Hypothalamus (tissue), 51 donors: ENCODE results near the gene GRIP1.

Source experiments
- DNase-seq, 51 donors: peaks; one replicate each; lab custom pipeline; 2025; lab: John Stamatoyannopoulos, UW

Gene GRIP1

DNA sequence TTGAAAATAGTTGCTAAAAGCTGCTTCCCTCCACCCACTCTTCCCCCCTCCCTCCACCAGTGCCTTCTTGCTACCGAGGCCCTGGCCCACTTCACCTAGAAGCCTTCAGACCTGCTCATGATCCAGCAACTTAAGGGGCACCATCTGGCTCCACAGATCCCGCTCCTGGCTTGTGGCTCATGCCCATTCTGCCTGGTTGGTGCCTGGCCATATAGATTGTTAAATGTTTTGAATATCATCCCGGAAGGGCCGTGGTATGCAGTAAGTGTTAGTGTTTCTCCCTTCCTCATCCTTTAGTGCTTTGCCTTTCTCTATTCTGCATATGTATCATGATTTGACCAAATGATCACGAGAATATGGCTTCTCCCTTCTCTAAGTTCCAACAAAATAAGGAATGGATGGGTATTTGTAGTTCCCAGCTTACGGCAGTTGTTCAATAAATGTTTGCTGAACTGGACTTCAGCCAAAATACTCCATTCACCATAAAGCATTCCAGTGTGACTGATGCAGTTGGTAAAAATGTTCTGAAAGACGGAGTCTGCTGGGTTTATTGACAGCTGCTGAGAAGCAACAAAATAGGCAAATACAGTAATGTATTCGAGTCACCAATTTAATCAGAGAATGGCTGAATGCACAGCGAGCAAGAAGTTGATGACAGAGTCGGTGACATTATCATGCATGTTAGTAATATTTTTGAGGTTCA lies 30.7 kb downstream of the GRIP1 start:
- DNase-seq, result no peak

DNA sequence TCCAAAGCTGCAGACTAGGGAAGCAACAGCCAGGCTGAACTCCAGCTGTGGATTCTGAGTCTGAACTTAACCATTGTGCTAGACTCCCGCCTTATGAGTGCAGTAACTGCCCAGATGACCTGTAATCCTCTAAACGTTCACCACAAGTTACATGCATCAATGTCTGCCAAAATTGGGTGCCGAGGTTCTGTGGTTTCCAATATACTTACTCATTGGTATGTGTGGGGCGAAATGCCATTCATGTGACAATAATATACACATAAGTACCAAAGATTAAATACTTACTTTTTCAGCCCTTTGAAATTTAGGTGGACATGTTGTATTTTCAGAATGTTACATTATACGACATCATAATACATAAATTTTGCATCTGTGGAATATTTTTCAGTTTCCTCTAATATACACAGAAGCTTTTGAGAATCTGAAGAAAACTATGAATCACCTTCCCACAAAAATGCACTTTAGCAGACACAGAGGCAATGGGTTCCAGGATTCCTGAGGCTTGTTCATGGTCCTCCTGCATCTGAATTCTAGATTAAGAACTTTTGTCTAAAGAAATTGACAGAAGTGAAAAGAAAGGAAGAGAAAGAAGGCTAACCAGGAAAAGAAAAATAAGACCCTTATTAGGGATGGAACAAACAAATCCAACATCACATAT lies 31.7 kb downstream of the GRIP1 start:
- DNase-seq, result no peak

DNA sequence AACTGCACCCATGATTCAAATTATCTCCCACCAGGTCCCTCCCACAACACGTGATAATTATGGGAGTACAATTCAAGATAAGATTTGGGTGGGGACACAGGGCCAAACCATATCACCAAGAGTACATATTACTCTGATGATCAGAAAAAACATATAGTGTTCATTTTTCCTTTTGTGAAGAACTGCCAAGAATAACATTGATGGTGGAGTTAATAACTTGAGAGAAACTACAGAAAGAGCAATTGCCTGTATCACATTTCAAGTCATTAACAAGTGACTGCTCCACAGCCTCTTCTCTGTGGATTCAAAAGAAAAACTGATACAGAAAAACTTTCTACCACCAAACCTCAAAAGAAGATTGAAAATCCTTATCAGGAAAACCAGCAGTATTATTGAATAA lies 34.7 kb downstream of the GRIP1 start:
- no peak for DNase-seq

DNA sequence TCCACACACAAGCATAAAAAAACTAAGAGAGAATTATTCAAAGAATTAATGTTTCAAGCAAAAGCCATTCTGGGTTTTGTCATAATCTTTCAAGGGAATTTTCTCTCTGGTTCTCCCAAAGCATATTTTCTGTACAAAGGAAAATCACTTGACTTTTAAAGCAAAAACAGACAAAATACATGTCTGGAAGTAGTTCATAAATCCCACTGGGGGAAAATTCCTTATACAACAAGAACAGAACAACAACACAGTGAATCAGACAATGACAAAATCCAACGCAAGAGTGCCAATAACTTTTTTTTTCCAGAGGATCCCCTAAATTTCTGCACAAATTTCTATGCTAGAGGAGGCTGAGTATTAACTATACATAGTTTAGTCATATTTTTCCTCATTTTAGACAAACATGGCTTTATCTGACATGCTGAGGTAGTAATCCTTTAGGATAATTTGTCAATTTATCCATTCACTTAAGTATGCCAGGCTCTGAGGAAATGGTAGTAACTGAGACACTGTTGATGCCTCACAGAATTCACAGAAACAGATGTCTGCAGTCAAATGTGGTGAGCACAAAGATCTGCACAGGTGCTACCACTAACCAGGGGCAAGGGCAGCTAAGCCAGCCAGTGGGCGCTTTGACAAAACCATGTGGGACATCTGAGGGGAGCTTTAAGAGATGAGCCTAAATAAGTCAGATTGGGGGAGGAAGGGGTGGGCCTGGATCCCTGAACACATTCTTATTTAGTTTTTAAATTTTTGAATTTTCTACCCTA lies 38.0 kb downstream of the GRIP1 start:
- no peak for DNase-seq

DNA sequence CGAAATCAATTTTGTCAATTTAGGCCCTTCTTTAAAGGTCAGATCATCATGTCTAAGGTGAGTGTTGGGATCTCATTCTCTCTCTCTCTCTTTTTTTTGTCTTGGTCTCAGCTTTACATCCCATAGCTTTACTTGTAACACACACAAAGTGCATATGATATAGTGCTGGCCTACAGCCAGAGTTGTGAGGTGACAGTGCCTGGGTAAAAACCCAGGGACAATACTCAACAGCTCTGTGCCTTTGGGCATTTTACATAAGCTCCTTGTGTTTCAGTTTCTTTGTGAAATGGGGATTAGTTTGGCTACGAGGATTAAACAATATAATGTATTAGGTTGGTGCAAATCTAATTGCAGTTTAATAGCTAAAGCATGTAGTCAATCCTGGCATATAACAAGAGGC lies 40.2 kb downstream of the GRIP1 start:
- DNase-seq, result no peak

DNA sequence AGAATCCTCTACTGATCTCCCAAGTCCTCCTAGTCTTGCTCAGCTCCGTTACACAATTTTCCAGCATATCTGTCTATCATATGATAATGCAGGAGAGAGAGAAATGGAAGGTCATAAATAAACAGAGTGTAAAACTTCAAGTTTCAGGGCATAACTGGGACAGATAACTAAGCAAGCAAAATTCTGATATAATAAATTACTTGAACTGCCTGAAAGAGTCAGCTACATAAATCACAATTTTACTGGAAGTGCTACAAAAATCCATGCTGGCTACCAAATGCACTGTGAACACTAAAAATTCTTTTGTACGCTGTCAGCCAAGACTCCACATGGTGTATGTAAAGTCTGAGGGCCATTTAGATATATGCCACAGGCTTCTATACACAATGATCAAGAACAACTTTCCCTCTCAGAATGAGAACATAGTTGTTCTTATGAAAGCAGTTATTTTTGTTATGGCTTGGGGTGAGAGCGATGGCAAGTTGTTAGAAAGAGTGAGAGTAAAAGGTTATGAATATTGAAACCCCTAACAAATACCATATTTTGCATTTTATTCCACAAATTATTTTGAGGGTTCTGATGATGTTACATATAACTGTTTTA lies 41.1 kb downstream of the GRIP1 start:
- no peak for DNase-seq

DNA sequence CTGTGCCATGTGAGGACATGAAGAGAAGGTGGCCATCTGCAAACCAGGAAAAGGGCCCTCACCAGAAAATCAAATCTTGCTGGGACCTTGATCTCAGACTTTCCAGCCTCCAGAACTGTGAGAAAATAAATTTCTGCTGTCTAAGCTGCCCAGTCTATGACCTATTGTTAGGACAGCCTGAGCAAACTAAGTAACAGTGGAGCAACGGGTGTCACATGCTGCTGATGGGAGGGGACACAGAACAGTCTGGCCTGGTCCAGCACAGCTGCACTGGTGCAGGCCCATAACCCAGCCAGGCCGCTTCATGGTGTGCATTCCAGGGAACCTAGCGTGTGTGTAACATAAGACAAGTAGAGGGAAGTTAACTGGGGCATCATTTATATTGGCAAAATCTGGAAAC lies 42.1 kb downstream of the GRIP1 start:
- peak in 42 of 51 donors; percentile 1 to 84 (median 48) for DNase-seq

DNA sequence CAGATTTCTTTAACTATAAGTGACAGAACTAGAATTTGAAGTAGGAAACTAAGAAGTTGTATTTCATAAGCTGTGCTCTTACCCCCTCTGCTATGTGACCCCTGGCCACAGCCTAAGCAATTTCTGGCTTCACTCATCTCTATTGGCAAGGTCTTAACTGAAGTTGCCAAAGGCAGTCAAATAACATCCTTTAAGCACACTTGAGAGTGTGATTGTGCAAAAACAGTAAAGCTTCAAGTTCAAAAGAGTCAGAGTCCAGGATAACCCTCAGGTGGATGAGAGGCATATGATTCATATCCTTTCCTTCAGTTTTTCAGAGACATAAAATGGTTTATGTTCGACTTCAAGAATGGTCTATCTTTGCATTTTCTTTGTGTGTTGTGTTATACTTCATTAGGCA lies 45.2 kb downstream of the GRIP1 start:
- DNase-seq, result no peak

DNA sequence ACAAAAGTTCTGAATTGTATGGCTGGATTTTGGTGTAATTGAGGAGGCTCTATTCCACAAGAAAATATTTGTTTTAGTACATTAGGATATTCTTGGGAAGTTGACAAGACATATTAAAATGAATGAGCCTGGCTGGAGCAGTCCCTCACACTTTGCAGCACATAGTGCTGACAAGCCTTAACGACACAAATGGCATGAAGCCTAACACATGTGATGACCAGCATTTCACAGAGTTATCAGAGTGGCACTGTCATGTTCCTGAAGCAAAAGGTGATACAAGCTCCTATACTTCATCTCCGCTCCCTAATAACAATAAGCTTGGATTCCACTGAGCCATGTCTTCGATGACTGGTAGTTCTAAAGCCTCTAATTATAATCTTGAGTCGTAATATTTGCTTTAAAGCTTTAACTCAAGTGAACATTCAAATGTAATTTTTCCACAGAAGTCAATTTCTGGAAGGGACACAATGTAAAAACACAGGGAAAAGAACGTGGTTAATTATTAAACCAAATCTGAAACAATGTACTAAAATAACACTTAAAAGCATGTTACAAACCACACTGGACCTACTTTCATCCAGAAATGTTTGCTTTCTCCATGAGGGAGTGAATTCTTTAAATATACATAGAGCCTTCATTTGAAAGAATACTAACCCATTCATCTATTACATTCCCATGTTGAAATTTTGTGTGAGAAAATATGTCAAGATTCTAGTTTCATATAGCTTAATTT lies 49.6 kb downstream of the GRIP1 start:
- no peak for DNase-seq

DNA sequence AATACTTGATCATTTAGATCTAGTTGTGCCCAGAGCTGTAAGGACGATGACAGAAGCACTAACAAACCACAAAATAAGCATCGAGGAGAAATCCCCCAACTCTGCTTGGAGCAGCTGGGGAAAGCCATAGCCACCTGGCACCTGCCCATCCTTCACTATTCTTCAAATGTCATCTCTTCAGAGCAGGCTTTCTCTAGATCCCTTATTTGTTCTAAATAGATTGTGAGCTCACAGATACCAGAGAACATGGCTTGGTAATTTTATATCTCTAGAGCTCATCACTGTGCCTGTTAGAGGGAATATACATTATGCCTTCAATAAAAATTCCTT lies 50.9 kb downstream of the GRIP1 start:
- no peak for DNase-seq

DNA sequence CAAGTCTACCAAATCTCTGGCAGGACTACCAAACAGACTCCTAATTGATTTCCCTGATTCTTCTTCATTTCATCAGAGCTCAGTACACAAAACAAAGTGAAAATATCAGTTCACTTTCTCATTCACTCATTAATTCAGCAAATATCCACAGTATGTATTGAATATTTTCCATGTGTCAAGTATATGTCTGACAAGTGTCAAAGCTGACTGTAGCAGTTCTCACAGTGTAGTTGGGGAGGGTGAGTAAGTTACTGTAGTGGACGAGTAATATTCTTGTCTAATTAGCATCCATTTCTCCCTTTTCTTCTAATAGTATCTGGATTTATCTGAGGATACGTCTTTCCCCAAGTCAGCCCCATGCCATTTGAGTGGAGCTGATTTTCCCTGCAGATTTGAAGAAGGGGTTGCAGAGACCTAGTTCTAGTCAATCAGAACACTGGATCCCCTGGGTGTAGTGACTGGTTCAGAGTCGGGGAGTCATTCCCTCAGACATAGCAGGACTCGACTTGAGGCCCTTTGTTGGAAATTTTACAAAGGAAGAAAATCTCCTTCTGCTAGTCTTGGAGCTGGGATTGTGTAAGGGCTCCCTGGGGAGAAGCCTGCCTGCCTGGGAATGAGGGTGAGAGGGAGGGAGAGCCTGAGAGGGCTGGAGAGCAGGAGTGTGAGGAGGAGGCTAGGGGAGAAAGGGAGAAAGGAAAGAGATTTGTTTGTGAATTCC lies 51.4 kb downstream of the GRIP1 start:
- DNase-seq, result no peak

DNA sequence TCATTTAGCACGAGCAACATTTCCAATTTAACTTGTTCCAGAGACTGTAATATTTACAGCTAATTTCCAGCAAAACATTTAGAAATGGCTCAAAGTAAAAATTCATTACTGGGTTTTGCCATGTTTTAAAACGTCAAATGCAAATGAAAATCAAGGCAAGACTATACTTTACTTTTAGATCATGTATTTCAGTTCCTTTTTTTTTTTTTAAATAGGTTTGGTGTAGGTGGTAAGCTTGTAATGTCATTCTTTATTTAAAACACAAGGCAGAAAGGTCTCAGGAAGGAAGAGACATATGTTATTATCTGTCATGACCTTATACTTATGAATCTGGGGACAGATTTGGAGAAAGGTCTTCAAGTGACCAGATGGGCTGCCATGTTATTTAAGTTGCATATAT lies 54.1 kb downstream of the GRIP1 start:
- no peak for DNase-seq

DNA sequence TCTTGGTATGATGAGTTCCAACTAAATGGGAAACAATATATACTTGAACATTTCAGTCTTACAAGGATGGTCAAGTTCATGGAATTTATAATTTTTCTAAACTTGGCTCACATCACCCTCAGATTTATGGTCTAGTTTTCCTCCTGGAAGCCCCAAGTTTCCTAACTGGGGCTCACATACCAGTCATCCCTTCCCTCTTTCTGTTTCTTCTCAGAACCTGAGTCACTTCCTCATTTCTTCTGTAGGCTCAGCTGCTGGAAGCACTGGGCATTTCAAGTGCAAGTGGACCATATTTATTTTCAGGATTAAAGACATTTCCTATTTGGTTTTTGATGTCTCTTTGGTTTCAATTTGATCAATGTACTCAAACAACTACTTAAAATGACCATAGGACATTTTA lies 55.4 kb downstream of the GRIP1 start:
- no peak for DNase-seq

DNA sequence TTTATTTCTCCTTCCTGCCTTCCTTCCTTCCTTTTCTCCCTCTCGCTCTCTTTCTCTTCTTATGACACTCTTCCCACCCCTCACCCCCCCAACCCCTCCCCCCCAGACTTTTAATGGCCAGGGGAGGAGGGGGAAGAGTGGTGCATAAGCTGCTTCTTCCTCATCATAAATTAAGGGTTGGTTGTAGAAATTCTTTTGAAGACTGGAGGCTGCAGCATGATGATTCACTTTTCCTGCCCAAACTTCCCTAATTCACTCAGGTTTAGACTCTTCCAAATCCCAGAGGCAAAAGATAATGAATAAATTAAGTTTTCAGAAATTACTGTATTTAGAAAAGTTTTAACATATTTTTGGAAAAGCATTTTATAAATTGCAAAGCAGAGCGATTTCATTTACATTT lies 58.2 kb downstream of the GRIP1 start:
- no peak for DNase-seq

DNA sequence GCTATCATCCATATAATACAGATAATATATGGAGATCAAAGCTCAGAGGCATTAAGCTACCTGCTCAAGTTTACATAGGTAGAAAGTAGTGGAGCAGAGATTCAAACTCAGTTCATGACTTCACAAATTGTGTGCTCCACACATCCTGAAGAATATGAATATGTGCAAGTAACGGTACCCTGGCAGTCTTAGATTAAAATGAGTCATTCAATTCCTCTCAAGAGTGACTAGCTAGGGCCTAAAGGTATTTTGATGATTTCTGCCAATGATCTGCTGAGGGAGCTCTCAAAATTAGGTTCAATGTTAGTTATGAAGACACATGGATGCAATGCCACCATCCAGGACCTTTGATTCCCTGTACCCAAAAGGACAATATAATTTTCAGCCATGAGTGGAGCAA lies 58.9 kb downstream of the GRIP1 start:
- no peak for DNase-seq

DNA sequence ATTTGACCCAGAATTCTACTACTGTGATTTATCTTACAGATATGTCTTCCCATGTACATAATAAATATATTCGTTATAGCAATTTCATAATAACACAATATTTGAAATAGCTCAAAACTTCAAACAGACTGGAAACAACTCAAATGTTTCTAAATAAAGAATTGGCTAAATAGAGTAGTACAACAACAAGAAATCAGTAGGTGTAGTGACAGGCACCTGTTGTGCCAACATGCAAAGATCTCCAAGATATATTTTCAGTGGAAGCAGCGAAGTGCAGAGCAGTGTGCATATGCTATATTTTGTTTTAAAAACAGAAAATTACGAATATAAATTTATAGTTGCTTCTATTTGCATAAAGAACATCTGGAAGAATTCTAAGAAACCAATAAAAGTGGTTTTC lies 60.9 kb downstream of the GRIP1 start:
- DNase-seq, result no peak

DNA sequence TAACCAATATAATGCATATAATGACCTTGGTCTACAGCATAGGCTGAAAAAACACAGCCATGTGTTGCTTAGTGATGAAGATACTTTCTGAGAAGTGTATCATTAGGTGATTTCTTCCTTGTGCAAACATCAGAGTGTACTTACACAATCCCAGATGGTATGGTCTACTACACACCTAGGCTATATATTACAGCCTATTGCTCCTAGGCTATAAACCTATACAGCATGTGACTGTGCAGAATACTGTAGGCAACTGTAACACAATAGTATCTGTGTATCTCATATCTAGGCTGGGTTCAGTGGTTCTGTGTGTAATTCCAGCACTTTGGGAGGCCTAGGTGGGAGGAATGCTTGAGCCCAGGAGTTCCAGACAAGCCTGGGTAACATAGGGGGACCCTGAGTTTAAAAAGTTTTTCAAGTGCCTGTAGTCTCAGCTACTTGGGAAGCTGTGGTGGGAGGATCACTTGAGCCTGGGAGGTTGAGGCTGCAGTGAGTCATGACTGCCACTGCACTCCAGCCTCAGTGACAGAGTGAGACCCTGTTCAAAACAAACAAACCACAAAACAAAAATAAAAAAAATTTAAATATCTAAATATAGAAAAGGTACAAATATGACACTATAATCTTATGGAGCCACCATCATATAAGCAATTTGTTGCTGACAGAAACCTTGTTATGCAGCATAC lies 66.6 kb downstream of the GRIP1 start:
- DNase-seq, result no peak

DNA sequence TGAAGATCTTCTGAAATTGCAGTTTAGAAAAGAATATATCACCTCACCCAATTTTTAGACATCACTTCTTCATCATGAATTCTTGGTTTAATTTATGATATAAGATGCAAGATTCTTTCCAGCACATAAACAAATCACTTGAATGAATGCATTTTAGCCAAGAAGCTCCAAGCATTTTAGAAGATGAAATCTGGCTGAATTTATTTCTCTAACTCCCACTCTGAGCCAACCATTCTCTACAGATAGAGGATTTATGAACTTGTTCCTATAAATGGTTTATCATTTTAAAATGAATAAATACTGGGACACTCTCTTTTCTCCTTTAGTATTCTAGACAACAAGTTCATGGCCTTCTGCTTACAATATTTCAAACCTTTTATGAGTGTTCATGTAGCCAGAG lies 71.7 kb downstream of the GRIP1 start:
- DNase-seq, result no peak

DNA sequence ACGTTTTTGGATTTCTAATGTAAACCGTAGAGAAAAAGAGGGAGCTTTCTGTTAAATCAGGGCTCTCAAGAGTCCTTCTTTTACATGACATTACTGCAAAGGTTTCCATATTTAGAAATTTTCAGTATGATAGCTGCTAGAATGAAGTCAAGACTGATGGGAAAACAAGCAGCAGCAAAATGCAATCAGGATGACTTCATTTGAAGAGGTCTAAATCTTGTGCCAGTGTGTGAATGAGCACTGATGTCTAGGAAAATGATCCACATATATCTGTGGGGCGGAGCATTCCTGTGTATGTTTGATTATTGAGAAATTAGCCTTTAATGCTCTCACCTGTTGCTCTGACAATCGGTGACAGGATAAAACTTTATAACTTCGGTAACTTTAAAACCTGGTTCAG lies 73.6 kb downstream of the GRIP1 start:
- DNase-seq, result no peak

DNA sequence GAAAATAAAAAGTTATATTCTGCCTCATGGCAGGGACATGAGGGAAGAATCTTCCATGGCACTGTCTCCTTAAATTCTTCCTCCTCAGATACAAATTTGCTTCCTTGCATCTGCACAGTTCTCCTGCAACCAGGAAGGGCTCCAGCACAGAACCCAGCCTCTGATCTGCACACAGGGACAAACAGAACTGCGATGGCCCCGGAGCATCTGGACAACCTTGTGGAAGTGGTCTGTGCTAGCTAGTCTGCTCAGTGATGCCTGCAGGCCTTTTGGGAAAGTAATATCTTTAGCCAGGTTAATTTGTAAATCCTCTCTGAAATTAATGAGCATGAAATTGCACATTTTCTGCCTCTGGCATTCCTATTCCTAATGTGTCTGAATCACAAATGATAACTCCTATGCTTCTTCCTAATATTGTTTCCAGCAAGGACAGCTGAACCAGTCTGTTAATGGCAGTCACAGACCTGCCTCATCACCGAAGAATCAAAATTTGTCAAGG lies 74.8 kb downstream of the GRIP1 start:
- no peak for DNase-seq
